Aorta (tissue), 5 donors: ENCODE data around the gene NKD2. TPM values are rescaled to one million over a fixed set of nuclear protein-coding genes. Genes with fewer than 3 reads are reported as not detected.

ENCODE experiments used
- ATAC-seq: fragments of 200-7000 bp; cut with Tn5 transposase; one replicate; pipeline ENCODE4 v1.9.1; 2022; ENCODE audit warnings: moderate library complexity; ENCODE audit not compliant: low FRiP score
- DNase-seq, 2 donors: peaks; one replicate each; pipeline ENCODE4 v3.0.0-alpha.2; 2020
- H3K27ac ChIP-seq, 2 donors: one replicate each; pipeline ENCODE4 v1.5.1; 2013; ENCODE audit warnings: low read length in 2 of 2, mild to moderate bottlenecking in 2 of 2, moderate library complexity in 2 of 2, control low read depth in 1 of 2, inconsistent platforms in 1 of 2, low read depth in 1 of 2
- H3K27me3 ChIP-seq, 2 donors: one replicate each; pipeline ENCODE4 v1.6.1; 2013; ENCODE audit warnings: control low read depth in 1 of 2, low read length in 1 of 2, mild to moderate bottlenecking in 1 of 2, moderate library complexity in 1 of 2; ENCODE audit not compliant: insufficient read depth in 2 of 2, control insufficient read depth in 1 of 2
- H3K36me3 ChIP-seq, 2 donors: one replicate each; pipeline ENCODE4 v1.6.1; 2013; ENCODE audit warnings: control low read depth in 1 of 2, low read length in 1 of 2, mild to moderate bottlenecking in 1 of 2; ENCODE audit not compliant: insufficient read depth in 2 of 2, control insufficient read depth in 1 of 2
- H3K4me1 ChIP-seq, 2 donors: one replicate each; pipeline ENCODE4 v1.6.1; 2013; ENCODE audit warnings: low read length in 2 of 2, control low read depth in 1 of 2, mild to moderate bottlenecking in 1 of 2, moderate library complexity in 1 of 2; ENCODE audit not compliant: insufficient read depth in 2 of 2, control insufficient read depth in 1 of 2
- H3K4me3 ChIP-seq, 2 donors: one replicate each; pipeline ENCODE4 v1.5.1; 2013; ENCODE audit warnings: low read length in 2 of 2, control low read depth in 1 of 2, mild to moderate bottlenecking in 1 of 2
- H3K9me3 ChIP-seq: one replicate; pipeline ENCODE4 v1.6.1; 2013; ENCODE audit warnings: mild to moderate bottlenecking, low read length; ENCODE audit not compliant: control insufficient read depth
- WGBS, 2 donors: extraction: QIAGEN DNeasy Blood & Tissue Kit; methylation state at CpG; one replicate each; pipeline ENCODE4 v1.1.7; 2013; 5-methylcytosine and 5-hydroxymethylcytosine counted together
- intact Hi-C, 2 donors: fragments of 100-400 bp; cut with DNase I; formaldehyde crosslinking; loops; one replicate each; pipeline versions ENCODE4 v1.14.2 to v1.15.0; 2022
- polyA plus RNA-seq, 2 donors: library from polyadenylated mRNA; stranded (reverse); fragments of 200-250 nt; gene quantifications; one replicate each; pipeline ENCODE4 v1.2.3, GENCODE V29; 2013
- total RNA-seq, 2 donors: library from RNA; stranded (reverse); fragmentation: NEBNext Ultra II Directional; extraction: Animal tissue kit (Norgen Biotek cat#: 25700); gene quantifications; one replicate each; pipeline ENCODE4 v1.2.1, GENCODE V29; 2021
- donor health status: healthy with polysubstance abuse.
- donor health status: Bipolar disorder and iron deficiency.
- donor health status: DM: no; HTN: no; CAD: no.
- donor health status: DM: no; HTN: no; CAD: no.
- donor health status: DM: yes; HTN: yes; CAD: no.

Gene NKD2
- total and polyA plus RNA-seq, 4 donors: 0.10 to 6.8 (median 2.8) TPM; not detected in 1

GRCh38 chr5:1052641-1053390 is 44.2 kb downstream of the NKD2 start:
- ATAC-seq (no peak), DNase-seq (peak in 1 of 2 donors; percentile 42)
- H3K27me3 ChIP-seq: no peaks in the 10 kb centered on the region
- no peaks in the 10 kb centered on the region for H3K9me3 ChIP-seq
- no peak overlapping the region for H3K27ac ChIP-seq
- H3K4me3 ChIP-seq: no peak overlapping the region
- 93 to 94% methylated on average over 29 of the region's 29 CpGs for WGBS, 2 donors
- peaks cover 0 to 2% of the 10 kb centered on the region in 2 donors for H3K36me3 ChIP-seq
- intact Hi-C loops: no loop called here
- H3K4me1 ChIP-seq: no peaks in the 10 kb centered on the region

- no peak overlapping the region for H3K4me3 ChIP-seq
- no peak for ATAC-seq
- peaks cover 0 to 2% of the 10 kb centered on the region in 2 donors for H3K36me3 ChIP-seq
- WGBS, 2 donors: 93 to 94% methylated on average over 32 of the region's 32 CpGs
- H3K27ac ChIP-seq: no peak overlapping the region
- peak in 1 of 2 donors; percentile 42 for DNase-seq
- H3K27me3 ChIP-seq: no peaks in the 10 kb centered on the region
- no peaks in the 10 kb centered on the region for H3K9me3 ChIP-seq
- H3K4me1 ChIP-seq: no peaks in the 10 kb centered on the region
- intact Hi-C loops: no loop called here
Observed at GRCh38 chr5:1053391-1054017, 44.9 kb downstream of the NKD2 start.

GRCh38 chr5:1054018-1054798 is 45.6 kb downstream of the NKD2 start:
- no peaks in the 10 kb centered on the region for H3K27me3 ChIP-seq
- H3K27ac ChIP-seq: no peak overlapping the region
- H3K36me3 ChIP-seq: peaks cover 0 to 2% of the 10 kb centered on the region in 2 donors
- intact Hi-C loops: no loop called here
- 92% methylated on average over 39 of the region's 39 CpGs for WGBS, 2 donors
- ATAC-seq (no peak), DNase-seq (peak in 1 of 2 donors; percentile 30)
- no peak overlapping the region for H3K4me3 ChIP-seq
- no peaks in the 10 kb centered on the region for H3K9me3 ChIP-seq
- no peaks in the 10 kb centered on the region for H3K4me1 ChIP-seq

- Histone ChIP-seq H3K27me3 (no peaks in the 10 kb centered on the region), H3K27ac (no peak overlapping the region), H3K4me1 (no peaks in the 10 kb centered on the region), H3K9me3 (no peaks in the 10 kb centered on the region), H3K36me3 (peaks cover 0 to 5% of the 10 kb centered on the region in 2 donors), H3K4me3 (no peak overlapping the region)
- ATAC-seq: no peak
- no peak for DNase-seq
- WGBS, 2 donors: 90 to 91% methylated on average over 39 of the region's 39 CpGs
- intact Hi-C loops: no loop called here
Observed at GRCh38 chr5:1054799-1055775, 46.5 kb downstream of the NKD2 start.

- no peaks in the 10 kb centered on the region for H3K4me1 ChIP-seq
- ATAC-seq (no peak), DNase-seq (peak in 1 of 2 donors; percentile 43)
- H3K27ac ChIP-seq: no peak overlapping the region
- H3K4me3 ChIP-seq: no peak overlapping the region
- intact Hi-C loops: no loop called here
- H3K27me3 ChIP-seq: no peaks in the 10 kb centered on the region
- WGBS, 2 donors: 93 to 94% methylated on average over 39 of the region's 39 CpGs
- H3K9me3 ChIP-seq: no peaks in the 10 kb centered on the region
- H3K36me3 ChIP-seq: peaks cover 0 to 5% of the 10 kb centered on the region in 2 donors
Observed at GRCh38 chr5:1055896-1056610, 47.5 kb downstream of the NKD2 start.

GRCh38 chr5:1056611-1057484 is 48.2 kb downstream of the NKD2 start:
- ATAC-seq: no peak
- intact Hi-C loops: no loop called here
- no peak overlapping the region for H3K27ac ChIP-seq
- no peaks in the 10 kb centered on the region for H3K4me1 ChIP-seq
- no peak overlapping the region for H3K4me3 ChIP-seq
- peaks cover 0 to 5% of the 10 kb centered on the region in 2 donors for H3K36me3 ChIP-seq
- no peaks in the 10 kb centered on the region for H3K9me3 ChIP-seq
- no peaks in the 10 kb centered on the region for H3K27me3 ChIP-seq
- WGBS, 2 donors: 92 to 96% methylated on average over 27 of the region's 27 CpGs
- DNase-seq: peak in 1 of 2 donors; percentile 42

GRCh38 chr5:1057485-1058082 is 49.0 kb downstream of the NKD2 start:
- peak in 1 of 2 donors; percentile 41 for DNase-seq
- no peaks in the 10 kb centered on the region for H3K4me1 ChIP-seq
- H3K4me3 ChIP-seq: no peak overlapping the region
- intact Hi-C loops: no loop called here
- no peak for ATAC-seq
- 84 to 87% methylated on average over 36 of the region's 36 CpGs for WGBS, 2 donors
- H3K27me3 ChIP-seq: no peaks in the 10 kb centered on the region
- H3K27ac ChIP-seq: no peak overlapping the region
- H3K9me3 ChIP-seq: no peaks in the 10 kb centered on the region
- peaks cover 0 to 5% of the 10 kb centered on the region in 2 donors for H3K36me3 ChIP-seq
